HG02981 (cell line): Measurements from ENCODE around the gene GALNT17.
"Not testable (repeated sequence)": the region's sequence is repeated elsewhere in the genome, so short reads cannot be mapped to it uniquely, and the experiment has no call there.

Experiments
- ATAC-seq: cut with Tn5 transposase; IDR thresholded peaks from one replicate; pipeline ENCODE4 v1.9.1; 2021; ENCODE audit warnings: mild to moderate bottlenecking, moderate library complexity; ENCODE audit not compliant: unreplicated experiment

GALNT17 gene

DNA sequence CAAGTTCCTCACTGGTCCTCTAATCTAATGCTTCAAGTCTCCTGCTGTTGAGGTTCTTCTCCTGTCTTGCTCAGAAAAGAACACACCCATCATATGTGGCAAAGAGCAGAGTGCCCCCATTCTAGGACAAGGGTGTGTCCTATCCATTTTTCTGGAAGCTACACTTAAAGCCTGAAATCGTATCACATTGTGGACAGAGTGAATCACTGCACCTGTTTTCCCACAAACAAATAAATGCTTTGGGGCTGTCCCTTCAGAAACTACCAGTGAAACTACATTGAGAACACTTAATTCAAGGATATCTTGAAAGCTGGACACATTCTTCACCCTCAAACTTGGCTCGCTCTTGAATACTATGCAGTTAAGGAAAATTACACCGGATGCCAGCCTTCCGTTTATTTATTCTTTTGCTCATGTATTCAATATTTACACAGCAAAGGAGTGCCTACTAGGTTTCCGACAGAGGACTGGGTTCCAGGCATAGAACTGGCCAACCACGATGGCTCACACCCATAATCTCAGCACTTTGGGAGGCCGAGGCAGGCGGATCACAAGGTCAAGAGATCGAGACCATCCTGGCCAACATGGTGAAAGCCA, 473.0 kb downstream of the GALNT17 start:
- no peak for ATAC-seq

DNA sequence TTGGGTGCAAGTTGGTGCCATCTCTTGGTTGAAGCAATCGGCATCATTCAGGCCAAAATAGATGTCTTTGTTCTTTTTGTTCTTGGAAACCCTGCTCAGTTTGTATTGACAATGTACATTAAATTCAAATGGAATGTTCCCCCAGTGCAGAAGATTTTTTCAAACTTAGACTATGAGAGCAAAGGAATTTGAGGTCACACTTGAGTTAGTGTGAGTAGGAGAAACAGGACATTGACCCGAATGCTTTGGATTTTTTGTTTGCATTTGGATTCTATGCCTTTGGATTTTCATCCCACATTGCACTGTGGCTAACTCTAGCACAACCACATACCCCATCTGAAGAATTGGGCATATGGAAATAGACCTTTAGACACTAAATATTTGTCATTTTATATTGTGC, 480.0 kb downstream of the GALNT17 start:
- ATAC-seq, result no peak

DNA sequence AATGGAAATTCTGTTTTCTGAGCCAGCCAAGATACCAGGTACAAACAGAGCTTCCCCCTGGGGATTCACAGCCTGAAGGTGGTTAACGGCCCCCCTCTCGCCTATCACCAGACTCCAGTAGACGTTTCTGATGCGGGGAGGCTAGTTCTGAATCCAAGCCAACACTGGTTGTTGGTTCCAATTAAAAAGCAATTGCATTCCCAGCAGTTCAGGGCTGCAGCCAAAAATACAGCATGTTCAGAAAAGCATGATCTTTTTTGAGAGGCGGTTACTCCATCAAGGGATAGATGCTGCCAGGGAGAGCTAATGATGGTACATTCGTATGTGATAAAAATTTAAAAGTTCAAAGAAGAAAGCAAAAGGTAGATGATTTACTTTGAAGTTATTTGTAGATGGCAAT, 481.0 kb downstream of the GALNT17 start:
- no peak for ATAC-seq

DNA sequence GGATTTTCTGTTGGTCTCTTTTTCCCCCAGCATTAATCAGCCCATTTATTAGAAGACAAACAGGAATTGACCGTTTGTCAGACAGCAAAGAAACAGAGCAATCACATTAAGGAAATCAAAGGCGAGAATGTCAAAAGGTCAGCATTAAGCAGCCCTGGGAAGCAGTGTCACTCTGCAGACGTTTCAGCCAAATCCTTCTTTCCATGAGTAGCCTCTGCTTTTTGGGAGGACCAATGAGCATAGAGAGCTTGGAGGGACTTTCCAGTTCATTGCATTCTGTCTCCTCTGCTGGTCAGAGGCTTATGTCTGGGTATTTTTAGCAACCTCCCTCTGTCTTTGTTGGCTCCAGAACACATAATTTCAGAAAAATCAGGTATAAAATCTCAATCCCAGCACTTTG, 481.4 kb downstream of the GALNT17 start:
- ATAC-seq, result no peak

DNA sequence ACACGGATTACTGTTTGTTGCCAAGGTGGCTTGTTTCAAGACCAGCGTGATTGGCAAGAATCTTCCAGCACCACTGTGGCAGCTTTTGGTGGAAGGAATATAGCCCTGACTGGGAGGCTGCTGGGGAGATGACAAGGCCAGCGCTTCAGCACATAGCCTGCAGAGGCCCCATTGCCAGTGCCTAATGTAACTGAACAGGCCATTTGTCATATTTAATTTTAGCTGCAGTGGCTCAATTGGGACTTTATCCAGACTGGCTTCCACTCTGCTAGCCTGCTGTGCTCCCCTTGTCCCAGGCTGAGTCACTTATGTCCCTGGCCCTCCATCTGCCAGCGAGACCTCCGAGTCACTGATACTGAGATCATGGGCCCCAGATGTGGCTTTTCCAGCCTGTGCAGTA, 483.1 kb downstream of the GALNT17 start:
- no peak for ATAC-seq

DNA sequence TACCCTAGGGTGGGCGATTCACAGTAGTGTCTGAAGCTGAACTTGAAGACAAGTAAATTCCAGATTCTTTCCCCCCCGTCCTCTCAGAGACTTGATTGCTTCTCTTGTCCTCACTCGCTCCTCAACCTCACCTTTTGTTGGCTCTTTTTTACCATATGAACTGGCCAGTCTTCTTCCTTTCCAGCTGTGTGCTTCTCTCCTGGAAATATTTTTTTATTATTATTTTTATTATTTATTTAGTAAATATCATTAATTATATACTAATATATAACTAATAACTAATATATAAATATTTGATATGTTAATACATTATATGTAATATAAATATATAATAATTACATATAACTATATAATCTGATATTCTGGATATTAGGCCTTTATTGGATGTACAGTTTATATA, 484.3 kb downstream of the GALNT17 start:
- ATAC-seq, result no peak

DNA sequence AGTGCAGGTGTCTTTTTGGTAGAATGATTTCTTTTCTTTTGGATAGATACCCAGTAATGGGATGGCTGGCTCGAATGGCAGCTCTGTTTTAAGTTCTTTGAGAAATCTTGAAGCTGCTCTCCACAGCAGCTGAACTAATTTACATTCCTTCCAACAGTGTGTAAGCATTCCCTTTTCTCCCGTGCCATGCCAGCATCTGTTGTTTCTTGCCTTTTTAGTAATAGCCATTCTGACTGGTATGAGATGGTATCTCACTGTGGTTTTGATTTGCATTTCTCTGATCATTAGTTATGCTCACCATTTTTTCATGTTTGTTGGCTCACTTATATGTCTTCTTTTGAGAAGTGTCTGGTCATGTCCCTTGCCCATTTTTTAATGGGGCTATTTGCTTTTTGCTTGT, 486.3 kb downstream of the GALNT17 start:
- no peak for ATAC-seq

DNA sequence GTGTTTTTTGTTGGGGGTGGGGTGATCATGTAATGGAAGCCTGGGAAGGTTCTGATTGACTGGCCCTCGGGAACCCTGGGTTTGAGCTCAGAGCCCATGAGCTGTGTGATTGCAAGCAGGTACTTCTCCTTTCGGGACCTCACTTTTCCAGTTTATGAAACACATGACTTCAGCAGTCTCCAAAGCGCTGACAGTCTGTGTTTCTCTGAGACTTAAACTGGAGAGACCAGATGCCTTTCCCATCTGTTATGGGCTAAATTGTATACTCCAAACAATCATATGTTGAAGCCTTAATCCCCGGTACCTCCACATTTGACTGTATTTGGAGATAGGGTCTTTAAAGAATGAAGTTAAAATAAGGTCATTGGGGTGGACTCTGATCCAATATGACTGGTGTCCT, 493.6 kb downstream of the GALNT17 start:
- no peak for ATAC-seq

DNA sequence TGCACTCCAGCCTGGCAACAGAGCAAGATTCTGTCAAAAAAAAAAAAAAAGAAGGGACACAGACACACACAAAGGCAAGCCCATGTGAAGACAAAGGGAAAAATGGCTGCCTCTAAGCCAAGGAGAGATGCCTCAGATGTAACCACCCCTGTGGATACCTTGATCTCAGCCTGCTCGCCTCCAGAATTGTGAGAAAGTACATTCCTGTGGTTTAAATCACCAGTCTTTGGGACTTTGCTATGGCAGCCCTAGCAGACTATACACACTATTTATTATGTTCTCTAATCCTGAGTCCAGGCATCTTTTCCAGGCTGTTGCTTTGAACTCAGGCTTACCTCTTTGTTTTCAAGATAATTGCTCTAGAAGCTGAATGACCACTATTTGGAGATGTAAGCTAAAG, 494.3 kb downstream of the GALNT17 start:
- no peak for ATAC-seq

DNA sequence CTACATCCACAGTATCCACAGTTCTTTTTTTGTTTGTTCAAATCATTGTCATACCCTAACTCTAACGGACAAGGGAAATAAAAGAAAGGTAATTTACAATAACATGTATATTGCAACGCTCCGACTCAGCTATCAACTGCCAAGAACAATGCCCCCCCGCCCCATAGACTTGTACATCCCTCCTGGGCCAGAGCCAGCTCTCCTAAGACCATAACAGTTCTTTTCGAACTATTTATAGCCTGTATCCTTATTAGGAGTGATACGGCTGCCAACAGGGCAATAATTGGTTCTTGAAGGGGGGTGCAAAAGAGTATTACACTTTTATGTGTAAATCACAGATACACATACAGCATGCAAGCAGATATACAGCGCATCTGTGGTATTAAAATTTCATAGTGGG, 495.7 kb downstream of the GALNT17 start:
- ATAC-seq, result no peak

DNA sequence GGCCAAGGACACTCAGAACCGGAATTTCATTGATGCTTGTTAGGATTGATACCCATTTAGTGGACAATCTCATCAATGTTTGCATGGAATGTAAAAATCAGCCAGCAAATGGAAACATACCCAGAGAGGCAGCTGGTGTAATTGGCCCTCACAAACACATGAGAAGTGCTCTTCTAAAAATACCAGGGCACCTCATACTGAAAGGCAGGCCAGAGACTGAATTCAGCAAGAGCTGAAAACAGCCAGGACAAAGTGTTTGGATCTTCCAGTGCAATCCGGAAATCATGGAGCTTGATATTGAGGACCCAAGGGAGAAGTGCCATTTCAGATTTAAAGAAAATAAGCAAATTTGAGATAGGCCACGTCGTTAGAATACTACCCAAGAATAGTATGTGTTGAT, 498.6 kb downstream of the GALNT17 start:
- ATAC-seq, result no peak

DNA sequence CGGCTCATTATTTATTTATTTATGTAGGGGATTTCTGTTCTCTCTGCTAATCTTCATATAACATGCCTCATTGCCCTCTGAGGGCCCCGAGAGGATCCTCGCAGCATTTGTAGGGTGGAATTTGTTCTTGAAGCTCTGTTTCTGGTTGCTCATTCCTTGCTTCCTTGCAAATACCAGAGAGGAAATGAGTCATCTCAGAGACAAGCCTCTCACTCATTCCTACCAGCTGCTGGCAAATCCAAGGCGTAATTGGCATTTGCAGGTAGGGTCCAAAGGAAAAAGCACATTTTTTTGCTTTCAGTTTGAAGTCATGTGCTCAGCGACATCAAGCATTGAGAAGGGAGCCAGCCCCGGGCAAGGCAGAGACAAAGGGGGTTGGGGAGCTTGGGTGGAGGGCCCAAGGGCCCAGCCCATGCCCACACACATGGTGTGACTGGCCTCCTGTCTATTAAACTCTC, 501.6 kb downstream of the GALNT17 start:
- ATAC-seq, result no peak

DNA sequence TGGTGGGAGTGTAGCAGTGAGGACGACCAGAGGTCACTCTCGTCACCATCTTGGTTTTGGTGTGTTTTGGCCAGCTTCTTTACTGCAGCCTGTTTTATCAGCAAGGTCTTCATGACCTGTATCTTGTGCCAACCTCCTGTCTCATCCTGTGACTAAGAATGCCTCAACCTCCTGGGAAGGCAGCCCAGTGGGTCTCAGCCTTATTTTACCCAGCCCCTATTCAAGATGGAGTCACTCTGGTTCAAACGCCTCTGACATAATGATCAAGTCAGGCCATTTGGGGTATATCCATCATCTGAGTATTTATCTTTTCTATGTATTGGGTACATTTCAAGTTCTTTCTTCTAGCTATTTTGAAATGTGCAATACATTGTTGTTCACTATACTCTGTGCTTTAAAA, 503.9 kb downstream of the GALNT17 start:
- not testable (repeated sequence) for ATAC-seq

DNA sequence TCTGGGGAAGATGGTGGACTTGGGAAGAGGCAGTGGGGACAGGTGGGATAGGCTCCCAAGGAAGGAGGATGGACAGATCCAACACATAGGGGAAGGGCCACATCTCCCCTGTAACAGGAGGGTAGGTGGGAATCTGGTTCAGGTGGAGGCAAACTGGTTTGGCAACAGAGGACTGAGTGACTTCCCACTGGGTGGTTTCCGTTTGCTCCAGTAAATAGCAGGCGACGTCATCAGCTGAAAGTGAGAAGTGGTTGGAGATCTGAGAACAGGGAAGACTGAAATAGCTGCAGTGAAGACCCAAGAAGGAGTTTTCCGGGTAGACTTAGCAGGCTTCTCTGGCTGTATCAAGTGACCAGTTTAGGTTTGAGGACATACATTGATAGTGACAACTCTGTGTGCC, 504.4 kb downstream of the GALNT17 start:
- ATAC-seq, result no peak

DNA sequence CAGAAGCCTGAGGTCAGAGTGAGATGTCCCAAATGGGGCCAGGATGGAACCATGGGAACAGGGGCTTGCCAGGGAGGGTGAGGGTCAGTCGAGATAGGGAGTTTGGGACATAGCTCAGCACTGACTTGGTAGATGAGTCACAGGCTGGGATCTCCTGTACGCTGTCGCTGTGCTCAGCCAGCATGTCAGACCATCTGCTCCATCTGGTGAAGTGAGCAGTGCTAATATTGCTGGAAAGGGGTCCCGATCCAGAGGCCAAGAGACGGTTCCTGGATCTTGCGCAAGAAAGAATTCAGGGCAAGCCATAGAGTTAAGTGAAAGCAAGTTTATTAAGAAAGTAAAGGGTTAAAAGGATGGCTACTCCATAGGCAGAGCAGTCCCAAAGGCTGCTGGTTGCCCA, 505.6 kb downstream of the GALNT17 start:
- no peak for ATAC-seq

DNA sequence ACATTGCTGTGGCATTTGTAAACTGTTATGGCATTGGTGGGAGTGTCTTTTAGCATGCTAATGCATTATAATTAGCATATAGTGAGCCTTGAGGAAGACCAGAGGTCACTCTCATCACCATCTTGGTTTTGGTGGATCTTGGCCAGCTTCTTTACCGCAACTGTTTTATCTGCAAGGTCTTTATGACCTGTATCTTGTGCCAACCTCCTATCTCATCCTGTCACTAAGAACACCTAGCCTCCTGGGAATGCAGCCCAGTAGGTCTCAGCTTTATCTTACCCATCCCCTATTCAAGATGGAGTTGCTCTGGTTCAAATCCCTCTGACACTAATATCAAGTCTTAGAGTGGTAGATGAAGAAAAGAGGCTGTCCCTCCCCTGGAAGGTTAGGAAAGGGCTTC, 506.2 kb downstream of the GALNT17 start:
- ATAC-seq, result no peak

DNA sequence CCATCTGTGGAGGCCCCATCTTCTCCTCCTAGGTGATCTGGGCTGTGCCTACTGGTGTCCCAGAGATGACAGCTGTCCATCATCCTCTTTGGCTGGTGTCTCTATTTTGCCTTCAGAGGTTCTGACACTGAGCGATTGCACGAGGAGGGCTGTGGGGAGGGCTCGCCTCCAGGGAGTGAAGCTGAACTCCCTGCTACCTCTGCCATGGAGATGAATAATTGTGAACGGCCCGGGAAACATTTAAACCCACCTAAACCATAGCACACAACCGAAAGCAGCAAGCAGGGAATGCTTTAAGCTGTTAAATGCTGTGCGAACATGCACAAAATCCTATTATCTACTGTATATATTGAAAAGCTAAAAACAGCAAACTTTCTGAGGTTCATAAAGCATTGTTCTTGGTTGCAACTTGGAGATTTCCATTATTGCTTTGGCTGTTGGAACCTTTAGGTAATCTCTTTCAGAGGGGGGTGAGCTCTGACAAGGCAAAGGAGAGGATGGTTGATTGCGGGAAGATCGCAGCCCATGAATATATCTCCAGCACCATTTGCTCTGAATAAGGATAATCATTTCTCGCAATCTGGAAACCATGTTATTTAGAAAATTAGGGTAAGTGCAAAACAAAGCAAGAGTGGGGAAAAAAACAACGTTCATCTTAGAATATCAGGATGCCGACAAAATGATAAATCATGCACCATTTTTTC, 507.6 kb downstream of the GALNT17 start:
- no peak for ATAC-seq

DNA sequence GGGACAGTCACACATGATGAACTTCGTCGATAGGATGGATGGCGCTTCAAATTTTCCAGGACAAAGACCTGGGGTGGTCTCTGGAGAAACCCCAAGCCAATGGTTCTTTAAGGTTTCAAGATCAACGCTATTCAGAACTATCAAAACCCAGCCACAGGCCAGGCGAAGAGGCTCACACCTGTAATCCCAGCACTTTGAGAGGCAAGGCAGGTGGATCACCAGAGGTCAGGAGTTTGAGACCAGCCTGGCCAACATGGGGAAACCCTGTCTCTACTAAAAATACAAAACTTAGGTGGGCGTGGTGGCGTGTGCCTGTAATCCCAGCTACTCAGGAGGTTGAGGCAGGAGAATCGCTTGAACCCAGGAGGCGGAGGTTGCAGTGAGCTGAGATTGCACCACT, 511.1 kb downstream of the GALNT17 start:
- ATAC-seq, result not testable (repeated sequence)

DNA sequence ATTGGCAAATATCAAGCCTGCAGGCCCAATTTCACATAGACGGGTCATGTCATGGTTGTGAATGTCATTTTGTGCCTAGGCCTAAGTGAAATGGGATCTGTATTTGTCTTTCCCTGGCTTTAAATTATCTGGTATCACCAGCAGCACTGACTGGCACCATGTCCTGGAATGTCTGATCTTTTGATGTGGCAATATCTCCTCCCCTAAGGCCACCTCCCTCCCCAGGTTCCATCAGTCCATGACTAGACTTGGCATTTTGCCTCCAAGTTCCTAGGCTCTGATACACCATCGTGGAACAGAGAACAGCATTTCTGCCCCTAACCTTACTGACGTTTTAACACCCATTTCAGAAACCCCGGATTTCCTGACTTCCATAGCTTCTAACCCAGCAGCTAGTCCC, 513.9 kb downstream of the GALNT17 start:
- no peak for ATAC-seq

DNA sequence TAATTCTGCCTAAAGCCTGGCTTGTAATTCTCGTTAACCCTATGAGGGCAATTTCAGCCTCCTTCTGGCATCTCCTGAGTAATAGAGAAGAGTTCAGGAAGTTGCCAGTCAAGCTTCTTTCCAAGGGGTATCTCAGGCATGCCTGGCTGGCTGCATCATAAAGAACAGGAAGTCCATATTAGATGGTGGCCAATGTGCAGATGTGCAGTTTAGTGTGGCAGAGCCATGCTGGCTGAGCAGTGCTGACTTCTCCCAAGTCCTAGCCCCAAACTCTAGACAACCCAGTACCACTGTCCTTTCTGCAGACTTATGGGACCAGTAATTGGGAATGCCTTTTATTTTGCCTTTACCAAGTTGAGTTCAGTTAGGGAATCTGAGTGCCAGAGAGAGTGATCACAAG, 517.9 kb downstream of the GALNT17 start:
- ATAC-seq, result no peak

DNA sequence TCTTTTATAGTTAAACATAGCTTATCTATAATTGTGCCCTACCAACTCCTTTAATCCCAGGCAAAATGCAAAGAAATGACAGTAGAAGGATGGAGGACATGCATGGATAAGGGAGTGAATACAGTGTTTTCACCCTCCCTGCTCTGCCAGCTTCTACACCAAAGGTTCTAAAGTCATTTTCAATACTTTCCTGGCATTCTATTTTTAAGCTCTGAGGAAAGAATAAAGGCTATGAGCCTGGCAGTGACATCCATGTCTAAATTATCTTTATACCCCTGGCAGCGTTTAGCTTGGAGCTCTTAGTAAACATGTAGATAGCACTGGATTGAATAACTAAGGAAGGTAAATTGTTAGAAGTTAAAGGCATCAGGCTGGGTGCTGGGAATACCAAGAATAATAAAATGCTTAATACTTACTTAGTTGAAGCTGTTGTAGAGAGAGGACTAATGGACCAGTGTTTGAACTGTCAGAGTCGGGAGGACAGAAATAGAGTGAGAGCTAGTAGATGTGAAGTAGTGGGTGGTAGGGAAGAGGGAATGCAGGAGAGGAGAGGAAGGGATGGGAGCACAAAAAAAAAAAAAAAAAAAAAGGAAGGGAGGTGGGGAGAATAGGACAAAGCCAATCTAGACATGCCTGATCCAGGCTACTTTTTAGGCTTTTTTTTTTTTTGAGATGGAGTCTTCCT, 518.9 kb downstream of the GALNT17 start:
- ATAC-seq, result no peak

DNA sequence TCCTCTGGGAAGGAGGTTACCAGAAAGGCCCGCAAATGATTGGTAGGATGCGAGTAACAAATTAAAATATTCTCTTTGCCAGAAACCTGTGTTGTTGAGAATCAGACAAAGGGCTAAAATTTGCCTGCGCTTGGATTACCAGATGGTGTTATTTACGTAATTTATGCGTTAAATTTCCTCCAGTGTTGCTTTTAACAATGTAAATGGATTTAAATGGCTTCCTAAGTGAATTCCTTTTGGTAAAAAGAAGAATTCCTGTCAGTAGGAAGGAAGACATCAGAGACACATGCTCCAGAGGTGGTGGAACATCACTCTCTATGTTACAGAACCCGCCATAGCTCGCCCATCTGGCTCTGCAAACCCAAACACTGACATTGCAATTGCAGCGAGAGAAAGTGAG, 520.6 kb downstream of the GALNT17 start:
- no peak for ATAC-seq
